Nephron progenitor cell (in vitro differentiated cells): ENCODE results near the gene HERC3.

Experiments
- DNase-seq: peaks from one replicate; pipeline ENCODE4 v3.0.0; 2021
- H3K27ac Mint-ChIP-seq: 2 replicates; pipeline ENCODE4 v1.8.0; 2021; ENCODE audit warnings: mild to moderate bottlenecking, moderate library complexity, mixed read lengths
- H3K27me3 Mint-ChIP-seq: 2 replicates; pipeline ENCODE4 v1.8.0; 2021; ENCODE audit warnings: mild to moderate bottlenecking, low read depth, mixed read lengths; ENCODE audit not compliant: poor library complexity
- H3K36me3 Mint-ChIP-seq: 2 replicates; pipeline ENCODE4 v1.8.0; 2021; ENCODE audit warnings: low read depth, mixed read lengths
- H3K4me1 Mint-ChIP-seq: 2 replicates; pipeline ENCODE4 v1.8.0; 2021; ENCODE audit warnings: mixed read lengths
- H3K4me3 Mint-ChIP-seq: 2 replicates; pipeline ENCODE4 v1.8.0; 2021; ENCODE audit warnings: mild to moderate bottlenecking, moderate library complexity, mixed read lengths
- H3K9me3 Mint-ChIP-seq: 2 replicates; pipeline ENCODE4 v1.8.0; 2021; ENCODE audit warnings: mild to moderate bottlenecking, moderate library complexity, mixed read lengths
- TF ChIP-seq, protein P1 (sequence below): fragments of 200-600 bp; sonication (generic); IDR thresholded peaks from 2 replicates; pipeline ENCODE4 v1.5.0; 2021; ENCODE audit warnings: antibody characterized with exemption

The HERC3 gene

DNA sequence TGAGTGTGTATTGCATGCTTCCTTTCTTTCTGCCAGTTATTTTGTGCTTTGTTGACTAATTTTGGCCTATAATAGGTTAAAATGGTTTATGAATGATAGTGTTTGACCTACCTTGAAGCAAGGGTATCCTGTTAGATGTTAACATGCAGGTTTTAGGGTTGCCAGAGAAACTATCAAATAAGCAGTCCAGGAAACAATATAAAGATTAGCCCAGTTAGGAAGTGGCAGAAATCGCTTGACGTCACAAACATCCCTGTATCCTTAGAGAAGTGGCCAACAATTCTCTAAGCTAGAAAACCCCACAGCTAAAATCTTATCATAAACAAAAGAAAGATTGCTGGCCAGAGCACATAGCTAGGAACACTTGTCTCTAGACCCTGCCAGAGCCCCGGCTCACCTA, 101.5 kb downstream of the HERC3 start:
- TF ChIP-seq, protein P1, sequence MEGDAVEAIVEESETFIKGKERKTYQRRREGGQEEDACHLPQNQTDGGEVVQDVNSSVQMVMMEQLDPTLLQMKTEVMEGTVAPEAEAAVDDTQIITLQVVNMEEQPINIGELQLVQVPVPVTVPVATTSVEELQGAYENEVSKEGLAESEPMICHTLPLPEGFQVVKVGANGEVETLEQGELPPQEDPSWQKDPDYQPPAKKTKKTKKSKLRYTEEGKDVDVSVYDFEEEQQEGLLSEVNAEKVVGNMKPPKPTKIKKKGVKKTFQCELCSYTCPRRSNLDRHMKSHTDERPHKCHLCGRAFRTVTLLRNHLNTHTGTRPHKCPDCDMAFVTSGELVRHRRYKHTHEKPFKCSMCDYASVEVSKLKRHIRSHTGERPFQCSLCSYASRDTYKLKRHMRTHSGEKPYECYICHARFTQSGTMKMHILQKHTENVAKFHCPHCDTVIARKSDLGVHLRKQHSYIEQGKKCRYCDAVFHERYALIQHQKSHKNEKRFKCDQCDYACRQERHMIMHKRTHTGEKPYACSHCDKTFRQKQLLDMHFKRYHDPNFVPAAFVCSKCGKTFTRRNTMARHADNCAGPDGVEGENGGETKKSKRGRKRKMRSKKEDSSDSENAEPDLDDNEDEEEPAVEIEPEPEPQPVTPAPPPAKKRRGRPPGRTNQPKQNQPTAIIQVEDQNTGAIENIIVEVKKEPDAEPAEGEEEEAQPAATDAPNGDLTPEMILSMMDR, result no peak
- Mint-ChIP-seq H3K27ac (no peak overlapping the region), H3K27me3 (peaks cover 4% of the 10 kb centered on the region), H3K4me1 (peaks cover 11% of the 10 kb centered on the region), H3K9me3 (no peaks in the 10 kb centered on the region), H3K36me3 (peaks cover 5% of the 10 kb centered on the region), H3K4me3 (no peak overlapping the region)
- DNase-seq, result no peak

DNA sequence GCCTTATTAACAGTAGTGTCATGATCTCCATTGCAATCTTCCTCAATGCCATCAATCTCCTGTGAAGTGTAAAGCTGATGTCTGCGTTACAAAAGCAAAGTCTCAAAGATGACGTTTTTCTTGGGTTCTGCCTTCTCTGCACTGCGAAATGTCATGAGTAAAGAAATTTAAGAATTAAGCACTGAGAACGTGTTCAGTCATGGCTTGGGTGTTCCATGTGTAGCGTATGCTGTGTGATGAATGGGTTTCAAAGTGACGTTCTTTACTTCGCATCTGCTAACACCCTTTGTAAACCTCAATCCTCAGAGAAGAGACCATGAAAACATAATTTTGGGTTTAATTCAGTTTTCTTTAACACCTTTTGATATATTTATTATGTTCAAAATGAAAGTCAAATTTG, 104.3 kb downstream of the HERC3 start:
- TF ChIP-seq, protein P1, result no peak
- Mint-ChIP-seq H3K4me1 (peaks cover 11% of the 10 kb centered on the region), H3K9me3 (no peaks in the 10 kb centered on the region), H3K4me3 (peak overlapping the region; percentile 90), H3K27ac (no peak overlapping the region), H3K36me3 (peaks cover 5% of the 10 kb centered on the region), H3K27me3 (peaks cover 4% of the 10 kb centered on the region)
- no peak for DNase-seq

DNA sequence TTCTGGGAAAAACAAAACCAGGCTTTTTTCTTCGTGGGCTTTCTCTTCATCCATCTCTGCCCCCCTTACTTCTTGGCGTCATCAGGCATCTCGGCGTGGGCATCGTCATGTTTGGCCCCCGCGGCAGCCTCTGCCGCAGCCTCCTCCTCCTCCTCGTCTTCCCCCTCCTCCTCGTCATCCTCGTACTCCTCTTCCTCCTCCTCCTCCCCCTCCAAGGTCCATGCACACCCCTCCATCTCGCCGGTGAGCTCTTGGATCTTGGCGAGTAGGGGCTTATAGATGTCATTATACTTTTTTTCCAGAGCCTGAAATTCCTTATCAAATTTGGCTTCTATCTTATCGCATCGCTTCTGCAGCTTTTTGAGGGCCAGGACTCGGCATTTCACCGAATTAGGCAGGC, 104.9 kb downstream of the HERC3 start:
- no peak for DNase-seq
- Mint-ChIP-seq H3K9me3 (no peaks in the 10 kb centered on the region), H3K4me3 (peak overlapping the region; percentile 90), H3K36me3 (peaks cover 5% of the 10 kb centered on the region), H3K4me1 (peaks cover 11% of the 10 kb centered on the region), H3K27ac (no peak overlapping the region), H3K27me3 (peaks cover 4% of the 10 kb centered on the region)
- TF ChIP-seq, protein P1, result no peak

DNA sequence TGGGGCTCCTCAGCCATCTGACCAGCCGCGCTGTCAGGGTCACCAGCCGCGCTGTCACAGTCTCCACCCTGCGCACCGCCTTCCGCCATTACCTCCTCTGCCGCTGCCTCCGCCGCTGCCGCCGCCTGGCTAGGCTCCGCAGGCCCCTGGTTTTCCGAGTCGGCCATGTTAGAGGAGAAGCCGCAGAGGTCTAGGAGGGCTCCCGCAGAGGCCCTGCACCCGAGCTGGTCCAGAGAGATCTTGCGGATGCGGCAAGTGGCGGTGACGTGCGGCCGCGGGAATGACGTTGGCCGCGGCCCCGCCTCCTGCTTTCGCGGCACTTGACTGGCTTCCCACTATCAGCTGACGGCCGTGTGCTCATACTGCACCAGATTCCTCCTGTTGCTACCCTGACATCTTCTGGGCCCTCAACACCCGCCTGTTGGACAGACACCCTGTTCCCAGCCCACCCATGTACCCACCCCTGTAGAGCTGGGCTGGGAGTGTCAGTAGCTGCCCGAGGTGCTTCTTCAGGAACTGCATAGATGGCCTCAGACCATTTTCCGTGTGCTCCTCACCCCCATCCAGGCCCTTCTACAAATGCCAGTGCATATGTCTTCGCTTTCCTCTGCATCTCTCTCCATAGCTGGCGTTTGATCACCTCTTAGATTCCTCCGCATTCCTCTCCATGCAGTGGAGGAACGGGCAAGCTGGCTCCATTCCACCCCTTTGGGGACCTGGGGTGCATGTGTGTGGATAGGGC, 105.5 kb downstream of the HERC3 start, which contains the start of gene NAP1L5:
NAP1L5 (minus strand) TSS at position 242 of the 742 bp plus-strand sequence; CDS start at position 167, 75 bp downstream.
- peaks cover 4% of the 10 kb centered on the region for H3K27me3 Mint-ChIP-seq
- H3K9me3 Mint-ChIP-seq, result no peaks in the 10 kb centered on the region
- H3K4me1 Mint-ChIP-seq, result peaks cover 11% of the 10 kb centered on the region
- peak within 1 kb of the TSS; percentile 90 for H3K4me3 Mint-ChIP-seq
- DNase-seq, result peak; percentile 56
- H3K27ac Mint-ChIP-seq, result no peak within 1 kb of the TSS
- TF ChIP-seq, protein P1, result no peak
- H3K36me3 Mint-ChIP-seq, result peaks cover 5% of the 10 kb centered on the region

DNA sequence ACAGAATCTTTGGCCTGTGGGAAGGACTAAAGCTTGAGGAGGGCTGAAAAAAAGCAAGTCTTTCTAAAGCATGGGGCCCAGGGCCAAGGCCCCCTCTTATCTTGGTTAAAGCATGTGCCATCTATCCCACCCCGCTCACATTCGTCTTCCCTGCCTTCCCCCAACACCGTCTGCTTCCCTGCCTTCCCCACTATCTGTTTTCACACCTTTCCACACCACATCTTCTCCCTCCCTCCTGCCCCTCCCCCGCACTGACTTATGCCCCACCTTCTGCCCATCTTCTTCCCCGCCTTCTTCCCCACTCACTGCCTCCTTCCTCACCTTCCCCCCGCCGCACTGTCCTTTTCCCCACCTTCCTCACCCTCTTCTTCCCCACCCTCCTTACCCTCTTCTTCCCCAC, 106.2 kb downstream of the HERC3 start:
- DNase-seq, result no peak
- Mint-ChIP-seq H3K9me3 (no peaks in the 10 kb centered on the region), H3K4me1 (peaks cover 11% of the 10 kb centered on the region), H3K27me3 (peaks cover 4% of the 10 kb centered on the region), H3K27ac (no peak overlapping the region), H3K36me3 (peaks cover 5% of the 10 kb centered on the region), H3K4me3 (no peak overlapping the region)
- TF ChIP-seq, protein P1, result no peak

DNA sequence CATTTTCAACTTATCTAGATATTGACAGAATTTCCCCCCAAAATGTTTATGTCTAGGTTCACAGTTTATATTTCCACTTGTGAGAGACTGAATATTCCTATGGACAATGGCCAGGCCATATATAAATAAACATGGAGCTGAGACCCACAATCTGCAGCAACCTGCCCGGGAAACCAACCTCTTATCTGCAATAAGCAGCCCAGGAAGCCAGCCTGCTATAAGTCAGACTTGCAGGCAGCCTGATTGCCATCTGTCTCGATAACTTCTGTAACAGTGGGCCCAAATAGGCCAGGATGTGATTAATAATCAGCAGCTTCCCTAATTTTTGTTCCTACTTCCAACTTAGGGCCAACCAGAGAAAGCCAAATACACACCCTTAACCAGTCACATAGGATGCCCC, 110.5 kb downstream of the HERC3 start:
- no peak overlapping the region for H3K27ac Mint-ChIP-seq
- peaks cover 3% of the 10 kb centered on the region for H3K27me3 Mint-ChIP-seq

More for the DNA sequence above, 110.5 kb downstream of the HERC3 start:
- Mint-ChIP-seq H3K36me3 (peaks cover 5% of the 10 kb centered on the region), H3K4me3 (no peak overlapping the region), H3K4me1 (peaks cover 14% of the 10 kb centered on the region), H3K9me3 (no peaks in the 10 kb centered on the region)
- TF ChIP-seq, protein P1, result no peak
- no peak for DNase-seq
